NB4 (cell line): ENCODE results near the gene TFPI.

Source experiments
- POLR2A ChIP-seq: IDR thresholded peaks from 2 replicates; pipeline ENCODE4 v1.6.1; 2011; ENCODE audit warnings: mild to moderate bottlenecking; ENCODE audit not compliant: insufficient read length; ENCODE audit errors: extremely low read depth
- TF ChIP-seq, protein P1 (sequence below): IDR thresholded peaks from one replicate; pipeline ENCODE4 v1.5.1; 2012; ENCODE audit warnings: low read depth, low read length
- TF ChIP-seq, protein P2 (sequence below): IDR thresholded peaks from 2 replicates; pipeline ENCODE4 v1.6.1; 2011; ENCODE audit warnings: low read depth, low read length

DNA sequence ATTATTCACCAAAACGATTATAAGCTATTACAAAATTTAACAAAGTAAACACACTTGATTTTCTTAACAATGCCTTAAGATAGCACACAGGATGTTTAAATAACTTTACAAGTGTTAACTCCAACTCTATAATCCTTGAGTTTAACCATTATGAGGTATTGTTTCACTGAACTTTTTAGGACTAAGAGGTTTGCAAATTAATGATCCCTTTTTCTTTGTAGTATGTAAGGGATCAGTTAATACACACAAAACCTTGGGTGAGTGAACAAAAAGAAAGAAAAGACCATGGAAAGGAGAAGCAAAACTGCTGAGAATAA, 21.5 kb upstream of the TFPI start:
- TF ChIP-seq, protein P1, sequence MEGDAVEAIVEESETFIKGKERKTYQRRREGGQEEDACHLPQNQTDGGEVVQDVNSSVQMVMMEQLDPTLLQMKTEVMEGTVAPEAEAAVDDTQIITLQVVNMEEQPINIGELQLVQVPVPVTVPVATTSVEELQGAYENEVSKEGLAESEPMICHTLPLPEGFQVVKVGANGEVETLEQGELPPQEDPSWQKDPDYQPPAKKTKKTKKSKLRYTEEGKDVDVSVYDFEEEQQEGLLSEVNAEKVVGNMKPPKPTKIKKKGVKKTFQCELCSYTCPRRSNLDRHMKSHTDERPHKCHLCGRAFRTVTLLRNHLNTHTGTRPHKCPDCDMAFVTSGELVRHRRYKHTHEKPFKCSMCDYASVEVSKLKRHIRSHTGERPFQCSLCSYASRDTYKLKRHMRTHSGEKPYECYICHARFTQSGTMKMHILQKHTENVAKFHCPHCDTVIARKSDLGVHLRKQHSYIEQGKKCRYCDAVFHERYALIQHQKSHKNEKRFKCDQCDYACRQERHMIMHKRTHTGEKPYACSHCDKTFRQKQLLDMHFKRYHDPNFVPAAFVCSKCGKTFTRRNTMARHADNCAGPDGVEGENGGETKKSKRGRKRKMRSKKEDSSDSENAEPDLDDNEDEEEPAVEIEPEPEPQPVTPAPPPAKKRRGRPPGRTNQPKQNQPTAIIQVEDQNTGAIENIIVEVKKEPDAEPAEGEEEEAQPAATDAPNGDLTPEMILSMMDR: no peak
- TF ChIP-seq POLR2A: no peak
- TF ChIP-seq, protein P2, sequence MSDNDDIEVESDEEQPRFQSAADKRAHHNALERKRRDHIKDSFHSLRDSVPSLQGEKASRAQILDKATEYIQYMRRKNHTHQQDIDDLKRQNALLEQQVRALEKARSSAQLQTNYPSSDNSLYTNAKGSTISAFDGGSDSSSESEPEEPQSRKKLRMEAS: no peak
